ENCODE measurements around the gene OPCML.

DNA sequence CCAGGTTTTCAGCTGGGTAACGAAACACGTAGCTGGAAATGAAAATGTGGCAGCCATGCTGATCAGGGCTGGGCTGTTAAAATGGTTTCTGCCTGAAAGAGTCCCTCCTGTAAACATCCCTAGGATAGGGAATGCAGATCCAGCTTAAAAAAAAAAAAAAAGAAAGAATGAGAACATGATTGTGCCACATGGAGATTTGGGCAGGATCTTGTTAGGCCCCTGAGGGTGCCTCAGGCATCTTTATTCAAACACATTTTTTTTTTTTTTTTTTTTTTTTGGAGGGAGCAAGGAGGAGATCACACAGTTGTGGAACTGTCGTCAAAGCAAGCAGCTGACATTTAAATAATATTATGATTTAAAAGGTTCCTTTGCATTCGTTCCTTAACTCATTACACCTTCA lies 900.3 kb downstream of the OPCML start:
- no peak for TF ChIP-seq EZH2 (IDR thresholded peaks at IDR 0.05; ENCODE audit: low read depth)
- TF ChIP-seq, protein P1, sequence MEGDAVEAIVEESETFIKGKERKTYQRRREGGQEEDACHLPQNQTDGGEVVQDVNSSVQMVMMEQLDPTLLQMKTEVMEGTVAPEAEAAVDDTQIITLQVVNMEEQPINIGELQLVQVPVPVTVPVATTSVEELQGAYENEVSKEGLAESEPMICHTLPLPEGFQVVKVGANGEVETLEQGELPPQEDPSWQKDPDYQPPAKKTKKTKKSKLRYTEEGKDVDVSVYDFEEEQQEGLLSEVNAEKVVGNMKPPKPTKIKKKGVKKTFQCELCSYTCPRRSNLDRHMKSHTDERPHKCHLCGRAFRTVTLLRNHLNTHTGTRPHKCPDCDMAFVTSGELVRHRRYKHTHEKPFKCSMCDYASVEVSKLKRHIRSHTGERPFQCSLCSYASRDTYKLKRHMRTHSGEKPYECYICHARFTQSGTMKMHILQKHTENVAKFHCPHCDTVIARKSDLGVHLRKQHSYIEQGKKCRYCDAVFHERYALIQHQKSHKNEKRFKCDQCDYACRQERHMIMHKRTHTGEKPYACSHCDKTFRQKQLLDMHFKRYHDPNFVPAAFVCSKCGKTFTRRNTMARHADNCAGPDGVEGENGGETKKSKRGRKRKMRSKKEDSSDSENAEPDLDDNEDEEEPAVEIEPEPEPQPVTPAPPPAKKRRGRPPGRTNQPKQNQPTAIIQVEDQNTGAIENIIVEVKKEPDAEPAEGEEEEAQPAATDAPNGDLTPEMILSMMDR (conservative IDR thresholded peaks at IDR 0.05) = no peak

Measured in PC-9 (cell line).